Lower lobe of right lung (tissue), 2 donors: ENCODE results near the gene CEMIP. TPM values are rescaled to one million over a fixed set of nuclear protein-coding genes. Genes with fewer than 3 reads are reported as not detected.

Experiments used
- ATAC-seq, 2 donors: fragments of 200-7000 bp; cut with Tn5 transposase; one replicate each; pipeline ENCODE4 v1.9.1; 2020 to 2022; ENCODE audit warnings: mild to moderate bottlenecking in 2 of 2, moderate library complexity in 2 of 2
- DNase-seq: peaks from one replicate; pipeline ENCODE4 v3.0.0-alpha.2; 2020
- H3K27ac ChIP-seq: fragments of 200-600 bp; one replicate; pipeline ENCODE4 v1.8.0; 2022
- H3K27me3 ChIP-seq: fragments of 200-600 bp; one replicate; pipeline ENCODE4 v1.8.0; 2022; ENCODE audit warnings: low read depth
- H3K36me3 ChIP-seq: fragments of 200-600 bp; one replicate; pipeline ENCODE4 v1.8.0; 2022; ENCODE audit warnings: mild to moderate bottlenecking
- H3K4me1 ChIP-seq: fragments of 200-600 bp; one replicate; pipeline ENCODE4 v1.8.0; 2022
- H3K4me3 ChIP-seq: fragments of 200-600 bp; one replicate; pipeline ENCODE4 v1.8.0; 2022; ENCODE audit warnings: mild to moderate bottlenecking
- H3K9me3 ChIP-seq: fragments of 200-600 bp; one replicate; pipeline ENCODE4 v1.8.0; 2022
- intact Hi-C: fragments of 100-400 bp; cut with DNase I; formaldehyde crosslinking; loops from one replicate; pipeline ENCODE4 v1.11.0; 2022
- total RNA-seq: library from RNA; stranded (reverse); fragmentation: NEBNext Ultra II Directional; extraction: Animal tissue kit (Norgen Biotek cat#: 25700); gene quantifications from one replicate; pipeline ENCODE4 v1.2.1, GENCODE V29; 2021
- TF ChIP-seq, protein P1 (sequence below): fragments of 200-600 bp; IDR thresholded peaks from one replicate; pipeline ENCODE4 v1.8.0; 2022; ENCODE audit warnings: antibody characterized with exemption, mild to moderate bottlenecking
- donor health status: DM: no; HTN: yes; CAD: no; lungs with severe emphysema.

CEMIP gene
- total RNA-seq, 1 donor from 2014 or later = 7.3 TPM

DNA sequence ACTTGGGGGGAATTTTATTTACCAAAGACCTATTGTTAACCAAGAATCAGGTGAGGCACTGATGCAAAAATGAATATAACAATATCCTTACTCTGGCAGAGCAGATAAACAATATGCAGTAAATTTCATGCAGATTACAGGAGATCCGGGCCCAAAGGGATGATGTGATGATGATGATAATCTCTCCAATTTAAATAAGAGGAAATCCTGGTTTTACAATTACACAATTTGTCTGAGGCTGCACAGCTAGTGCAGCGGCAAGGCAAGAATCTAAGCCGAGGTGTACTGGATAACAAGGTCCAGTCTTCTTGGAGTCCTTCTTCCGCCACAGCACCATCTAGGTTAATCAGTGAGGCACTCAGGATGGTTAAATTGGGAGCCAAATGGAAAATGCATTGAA is 212.8 kb downstream of the CEMIP start:
- ATAC-seq (no peak), DNase-seq (no peak)
- intact Hi-C loops = no loop called here
- no peaks in the 10 kb centered on the region for H3K27me3 ChIP-seq
- peaks cover 38% of the 10 kb centered on the region for H3K4me1 ChIP-seq
- no peak overlapping the region for H3K4me3 ChIP-seq
- H3K27ac ChIP-seq = no peak overlapping the region
- H3K9me3 ChIP-seq = no peaks in the 10 kb centered on the region
- TF ChIP-seq, protein P1, sequence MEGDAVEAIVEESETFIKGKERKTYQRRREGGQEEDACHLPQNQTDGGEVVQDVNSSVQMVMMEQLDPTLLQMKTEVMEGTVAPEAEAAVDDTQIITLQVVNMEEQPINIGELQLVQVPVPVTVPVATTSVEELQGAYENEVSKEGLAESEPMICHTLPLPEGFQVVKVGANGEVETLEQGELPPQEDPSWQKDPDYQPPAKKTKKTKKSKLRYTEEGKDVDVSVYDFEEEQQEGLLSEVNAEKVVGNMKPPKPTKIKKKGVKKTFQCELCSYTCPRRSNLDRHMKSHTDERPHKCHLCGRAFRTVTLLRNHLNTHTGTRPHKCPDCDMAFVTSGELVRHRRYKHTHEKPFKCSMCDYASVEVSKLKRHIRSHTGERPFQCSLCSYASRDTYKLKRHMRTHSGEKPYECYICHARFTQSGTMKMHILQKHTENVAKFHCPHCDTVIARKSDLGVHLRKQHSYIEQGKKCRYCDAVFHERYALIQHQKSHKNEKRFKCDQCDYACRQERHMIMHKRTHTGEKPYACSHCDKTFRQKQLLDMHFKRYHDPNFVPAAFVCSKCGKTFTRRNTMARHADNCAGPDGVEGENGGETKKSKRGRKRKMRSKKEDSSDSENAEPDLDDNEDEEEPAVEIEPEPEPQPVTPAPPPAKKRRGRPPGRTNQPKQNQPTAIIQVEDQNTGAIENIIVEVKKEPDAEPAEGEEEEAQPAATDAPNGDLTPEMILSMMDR = no peak
- H3K36me3 ChIP-seq = no peaks in the 10 kb centered on the region

GRCh38 chr15:80992441-80992840 is 213.3 kb downstream of the CEMIP start:
- H3K36me3 ChIP-seq = no peaks in the 10 kb centered on the region
- TF ChIP-seq, protein P1 = no peak
- no peak for ATAC-seq
- no peaks in the 10 kb centered on the region for H3K9me3 ChIP-seq
- H3K27ac ChIP-seq = no peak overlapping the region
- H3K4me3 ChIP-seq = no peak overlapping the region
- DNase-seq = no peak
- no peaks in the 10 kb centered on the region for H3K27me3 ChIP-seq
- intact Hi-C loops = no loop called here
- H3K4me1 ChIP-seq = peaks cover 33% of the 10 kb centered on the region

DNA sequence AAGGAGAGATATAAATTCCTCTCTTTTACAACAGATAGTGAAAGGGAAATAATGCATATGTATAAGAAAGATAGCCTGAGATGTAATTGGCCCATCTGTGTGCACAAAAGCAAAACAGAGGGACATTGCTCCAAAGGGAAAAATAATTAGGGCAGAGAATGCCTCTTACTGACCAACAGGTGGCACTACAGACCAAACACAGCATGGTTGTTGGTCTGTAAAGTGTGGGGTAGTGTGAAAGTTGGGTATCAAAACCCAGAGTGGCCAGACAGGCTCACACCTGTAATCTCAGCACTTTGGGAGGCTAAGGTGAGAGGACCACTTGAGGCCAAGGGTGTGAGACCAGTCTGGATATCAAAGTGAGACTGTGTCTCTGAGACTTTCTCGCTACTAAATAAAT is 217.1 kb downstream of the CEMIP start:
- no peak overlapping the region for H3K27ac ChIP-seq
- no peaks in the 10 kb centered on the region for H3K9me3 ChIP-seq
- H3K4me1 ChIP-seq = peaks cover 15% of the 10 kb centered on the region
- no peak overlapping the region for H3K4me3 ChIP-seq
- DNase-seq = no peak
- TF ChIP-seq, protein P1 = peak; percentile 53
- no peak for ATAC-seq
- no peaks in the 10 kb centered on the region for H3K27me3 ChIP-seq
- H3K36me3 ChIP-seq = no peaks in the 10 kb centered on the region
- intact Hi-C loops = no loop called here

GRCh38 chr15:80997692-80998091 is 218.5 kb downstream of the CEMIP start:
- Histone ChIP-seq H3K9me3 (no peaks in the 10 kb centered on the region), H3K4me3 (no peak overlapping the region), H3K36me3 (peaks cover under 1% of the 10 kb centered on the region), H3K4me1 (peaks cover 16% of the 10 kb centered on the region), H3K27ac (no peak overlapping the region), H3K27me3 (no peaks in the 10 kb centered on the region)
- intact Hi-C loops = no loop called here
- DNase-seq (no peak), ATAC-seq (no peak)
- TF ChIP-seq, protein P1 = no peak

- H3K27me3 ChIP-seq = no peaks in the 10 kb centered on the region
- DNase-seq (no peak), ATAC-seq (no peak)
- H3K36me3 ChIP-seq = peaks cover 6% of the 10 kb centered on the region
- no peaks in the 10 kb centered on the region for H3K9me3 ChIP-seq
- intact Hi-C loops = no loop called here
- TF ChIP-seq, protein P1 = no peak
- peak overlapping the region; percentile 18 for H3K4me3 ChIP-seq
- H3K27ac ChIP-seq = peak overlapping the region; percentile 39
- H3K4me1 ChIP-seq = peaks cover 22% of the 10 kb centered on the region
Measured at GRCh38 chr15:80998251-80998650, 219.1 kb downstream of the CEMIP start.

- Histone ChIP-seq H3K4me3 (peak overlapping the region; percentile 93), H3K36me3 (peaks cover 19% of the 10 kb centered on the region), H3K27me3 (no peaks in the 10 kb centered on the region), H3K4me1 (peaks cover 35% of the 10 kb centered on the region), H3K9me3 (no peaks in the 10 kb centered on the region), H3K27ac (peak overlapping the region; percentile 99)
- TF ChIP-seq, protein P1 = no peak
- intact Hi-C loops = loop anchor here (10.0 kb wide), 1 partner anchor 95 kb away; no protein-coding TSS in a partner anchor
- ATAC-seq (peak; percentile 13 to 27), DNase-seq (peak; percentile 57)
Measured at GRCh38 chr15:80999623-81000036, 220.5 kb downstream of the CEMIP start.
